GM19328 (cell line): ENCODE results near the gene BAIAP2.

Experiments
- ATAC-seq: cut with Tn5 transposase; IDR thresholded peaks from one replicate; pipeline ENCODE4 v1.9.1; 2021; ENCODE audit warnings: mild to moderate bottlenecking, moderate library complexity; ENCODE audit not compliant: unreplicated experiment

BAIAP2 gene

GRCh38 chr17:81121841-81122733 lies 87.1 kb downstream of the BAIAP2 start:
- ATAC-seq, result no peak

GRCh38 chr17:81123052-81124048 lies 88.4 kb downstream of the BAIAP2 start:
- ATAC-seq, result no peak

GRCh38 chr17:81124377-81124776 lies 89.4 kb downstream of the BAIAP2 start:
- ATAC-seq, result no peak

- ATAC-seq, result no peak
Measured at GRCh38 chr17:81125573-81126081, 90.7 kb downstream of the BAIAP2 start.

- no peak for ATAC-seq
Measured at GRCh38 chr17:81126281-81127132, 91.6 kb downstream of the BAIAP2 start.

- ATAC-seq, result no peak
Measured at GRCh38 chr17:81127133-81127455, 92.1 kb downstream of the BAIAP2 start.

GRCh38 chr17:81127526-81128177 lies 92.7 kb downstream of the BAIAP2 start:
- no peak for ATAC-seq

- ATAC-seq, result no peak
Measured at GRCh38 chr17:81128338-81128737, 93.4 kb downstream of the BAIAP2 start.

- no peak for ATAC-seq
Measured at GRCh38 chr17:81128774-81129173, 93.8 kb downstream of the BAIAP2 start.

GRCh38 chr17:81129289-81129688 lies 94.3 kb downstream of the BAIAP2 start:
- no peak for ATAC-seq

- no peak for ATAC-seq
Measured at GRCh38 chr17:81129711-81130367, 94.9 kb downstream of the BAIAP2 start.

GRCh38 chr17:81130385-81131361 lies 95.7 kb downstream of the BAIAP2 start:
- ATAC-seq, result no peak

- no peak for ATAC-seq
Measured at GRCh38 chr17:81131486-81132196, 96.7 kb downstream of the BAIAP2 start.

- no peak for ATAC-seq
Measured at GRCh38 chr17:81132197-81132540, 97.2 kb downstream of the BAIAP2 start.

- ATAC-seq, result no peak
Measured at GRCh38 chr17:81132770-81133723, 98.1 kb downstream of the BAIAP2 start.

- no peak for ATAC-seq
Measured at GRCh38 chr17:81134064-81134781, 99.3 kb downstream of the BAIAP2 start.
